ENCODE results near the gene CHMP4A. TPM values are rescaled to one million over a fixed set of nuclear protein-coding genes. Genes with fewer than 3 reads are reported as not detected.
A peak's percentile ranks its signal among the peaks of the same experiment; 100 is the strongest.

Gene CHMP4A
- total and polyA plus RNA-seq, 2 of the 13 experiments (the other 11 are each of a cell fraction or from before 2014, with no cell fraction given): 83.6 to 113 TPM

DNA sequence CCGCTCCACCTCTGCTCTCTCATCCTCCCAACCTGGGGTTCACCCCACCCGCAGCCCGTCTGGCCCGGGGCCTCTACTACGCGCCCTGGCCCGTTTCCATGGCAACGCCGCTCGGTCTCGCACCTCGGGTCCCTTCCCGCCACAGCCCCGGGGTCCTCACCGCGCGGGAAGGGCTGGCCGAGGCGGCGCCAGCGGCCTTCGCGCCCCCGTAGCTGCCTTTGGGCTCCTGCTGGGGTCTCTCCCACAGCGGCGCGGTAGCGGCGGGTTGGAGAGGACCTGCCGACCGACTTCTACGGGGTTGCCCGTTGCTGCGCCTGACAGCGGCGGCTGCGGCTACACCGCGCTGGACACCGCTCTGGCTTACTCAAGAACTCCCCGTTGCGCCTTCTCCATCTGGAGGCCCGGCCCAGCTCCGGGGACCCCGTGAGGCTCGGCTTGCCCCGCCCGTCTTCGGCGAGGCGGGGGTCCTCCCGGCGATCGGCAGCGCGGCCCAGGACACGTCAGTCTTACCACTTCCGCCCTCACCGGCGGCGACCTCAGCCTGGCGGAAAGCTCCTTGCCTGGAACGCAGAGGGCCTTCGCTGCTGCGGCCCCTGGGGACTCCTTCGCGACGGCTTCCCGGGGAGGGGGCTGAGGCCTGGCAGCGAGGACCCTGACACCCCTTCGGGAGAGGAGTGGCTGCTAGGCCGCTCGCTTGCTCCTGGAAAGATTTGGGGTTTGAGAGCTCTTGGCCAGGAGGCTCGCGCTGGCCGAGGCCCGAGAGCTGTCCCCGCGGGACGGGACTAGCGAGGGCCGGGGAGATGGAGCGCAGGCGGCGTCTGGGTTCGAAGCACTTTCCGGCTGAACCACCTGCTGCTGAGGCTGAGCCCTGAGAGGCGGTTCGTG is 17.9 kb downstream of the CHMP4A start, which contains the start of gene TM9SF1 (continued):
- TF ChIP-seq, protein P1, sequence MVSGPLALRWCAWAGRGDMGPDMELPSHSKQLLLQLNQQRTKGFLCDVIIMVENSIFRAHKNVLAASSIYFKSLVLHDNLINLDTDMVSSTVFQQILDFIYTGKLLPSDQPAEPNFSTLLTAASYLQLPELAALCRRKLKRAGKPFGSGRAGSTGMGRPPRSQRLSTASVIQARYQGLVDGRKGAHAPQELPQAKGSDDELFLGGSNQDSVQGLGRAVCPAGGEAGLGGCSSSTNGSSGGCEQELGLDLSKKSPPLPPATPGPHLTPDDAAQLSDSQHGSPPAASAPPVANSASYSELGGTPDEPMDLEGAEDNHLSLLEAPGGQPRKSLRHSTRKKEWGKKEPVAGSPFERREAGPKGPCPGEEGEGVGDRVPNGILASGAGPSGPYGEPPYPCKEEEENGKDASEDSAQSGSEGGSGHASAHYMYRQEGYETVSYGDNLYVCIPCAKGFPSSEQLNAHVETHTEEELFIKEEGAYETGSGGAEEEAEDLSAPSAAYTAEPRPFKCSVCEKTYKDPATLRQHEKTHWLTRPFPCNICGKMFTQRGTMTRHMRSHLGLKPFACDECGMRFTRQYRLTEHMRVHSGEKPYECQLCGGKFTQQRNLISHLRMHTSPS (CRISPR knock-in tag; IDR thresholded peaks at IDR 0.05; ENCODE audit: low read depth): peak; percentile 56
- no peak for TF ChIP-seq NBN (conservative IDR thresholded peaks at IDR 0.05)
- no peak for TF ChIP-seq ZNF816 (CRISPR knock-in tag; IDR thresholded peaks at IDR 0.05; ENCODE audit: borderline replicate concordance)
- peak; percentile 99 for TF ChIP-seq KLF12 (CRISPR knock-in tag; IDR thresholded peaks at IDR 0.05; ENCODE audit: borderline replicate concordance)
- TF ChIP-seq, protein P2, sequence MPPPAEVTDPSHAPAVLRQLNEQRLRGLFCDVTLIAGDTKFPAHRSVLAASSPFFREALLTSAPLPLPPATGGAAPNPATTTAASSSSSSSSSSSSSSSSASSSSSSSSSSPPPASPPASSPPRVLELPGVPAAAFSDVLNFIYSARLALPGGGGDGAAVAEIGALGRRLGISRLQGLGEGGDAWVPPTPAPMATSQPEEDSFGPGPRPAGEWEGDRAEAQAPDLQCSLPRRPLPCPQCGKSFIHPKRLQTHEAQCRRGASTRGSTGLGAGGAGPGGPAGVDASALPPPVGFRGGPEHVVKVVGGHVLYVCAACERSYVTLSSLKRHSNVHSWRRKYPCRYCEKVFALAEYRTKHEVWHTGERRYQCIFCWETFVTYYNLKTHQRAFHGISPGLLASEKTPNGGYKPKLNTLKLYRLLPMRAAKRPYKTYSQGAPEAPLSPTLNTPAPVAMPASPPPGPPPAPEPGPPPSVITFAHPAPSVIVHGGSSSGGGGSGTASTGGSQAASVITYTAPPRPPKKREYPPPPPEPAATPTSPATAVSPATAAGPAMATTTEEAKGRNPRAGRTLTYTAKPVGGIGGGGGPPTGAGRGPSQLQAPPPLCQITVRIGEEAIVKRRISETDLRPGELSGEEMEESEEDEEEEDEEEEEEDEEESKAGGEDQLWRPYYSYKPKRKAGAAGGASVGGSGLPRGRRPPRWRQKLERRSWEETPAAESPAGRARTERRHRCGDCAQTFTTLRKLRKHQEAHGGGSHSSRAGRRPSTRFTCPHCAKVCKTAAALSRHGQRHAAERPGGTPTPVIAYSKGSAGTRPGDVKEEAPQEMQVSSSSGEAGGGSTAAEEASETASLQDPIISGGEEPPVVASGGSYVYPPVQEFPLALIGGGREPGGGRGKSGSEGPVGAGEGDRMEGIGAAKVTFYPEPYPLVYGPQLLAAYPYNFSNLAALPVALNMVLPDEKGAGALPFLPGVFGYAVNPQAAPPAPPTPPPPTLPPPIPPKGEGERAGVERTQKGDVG (CRISPR knock-in tag; IDR thresholded peaks at IDR 0.05; ENCODE audit: borderline replicate concordance): peak; percentile 99
- TF ChIP-seq SMYD3 (CRISPR knock-in tag; IDR thresholded peaks at IDR 0.05): peak; percentile 97; the same call in 1 of the 2 replicates
- TF ChIP-seq KDM6A (CRISPR knock-in tag; IDR thresholded peaks at IDR 0.05; ENCODE audit: low read depth): peak; percentile 61; the same call in 1 of the 2 replicates
- peak; percentile 100 for TF ChIP-seq KMT2B (CRISPR knock-in tag; IDR thresholded peaks at IDR 0.05)
- peak; percentile 99 for TF ChIP-seq ZBTB7B (CRISPR knock-in tag; IDR thresholded peaks at IDR 0.05)
- TF ChIP-seq, protein P3, sequence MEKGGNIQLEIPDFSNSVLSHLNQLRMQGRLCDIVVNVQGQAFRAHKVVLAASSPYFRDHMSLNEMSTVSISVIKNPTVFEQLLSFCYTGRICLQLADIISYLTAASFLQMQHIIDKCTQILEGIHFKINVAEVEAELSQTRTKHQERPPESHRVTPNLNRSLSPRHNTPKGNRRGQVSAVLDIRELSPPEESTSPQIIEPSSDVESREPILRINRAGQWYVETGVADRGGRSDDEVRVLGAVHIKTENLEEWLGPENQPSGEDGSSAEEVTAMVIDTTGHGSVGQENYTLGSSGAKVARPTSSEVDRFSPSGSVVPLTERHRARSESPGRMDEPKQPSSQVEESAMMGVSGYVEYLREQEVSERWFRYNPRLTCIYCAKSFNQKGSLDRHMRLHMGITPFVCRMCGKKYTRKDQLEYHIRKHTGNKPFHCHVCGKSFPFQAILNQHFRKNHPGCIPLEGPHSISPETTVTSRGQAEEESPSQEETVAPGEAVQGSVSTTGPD (CRISPR knock-in tag; IDR thresholded peaks at IDR 0.05): peak; percentile 86
- TF ChIP-seq SAFB2 (CRISPR knock-in tag; IDR thresholded peaks at IDR 0.05; ENCODE audit: borderline replicate concordance, low read depth): peak; percentile 100
- TF ChIP-seq CBFB (CRISPR knock-in tag; IDR thresholded peaks at IDR 0.05): peak; percentile 99
- TF ChIP-seq, protein P4, sequence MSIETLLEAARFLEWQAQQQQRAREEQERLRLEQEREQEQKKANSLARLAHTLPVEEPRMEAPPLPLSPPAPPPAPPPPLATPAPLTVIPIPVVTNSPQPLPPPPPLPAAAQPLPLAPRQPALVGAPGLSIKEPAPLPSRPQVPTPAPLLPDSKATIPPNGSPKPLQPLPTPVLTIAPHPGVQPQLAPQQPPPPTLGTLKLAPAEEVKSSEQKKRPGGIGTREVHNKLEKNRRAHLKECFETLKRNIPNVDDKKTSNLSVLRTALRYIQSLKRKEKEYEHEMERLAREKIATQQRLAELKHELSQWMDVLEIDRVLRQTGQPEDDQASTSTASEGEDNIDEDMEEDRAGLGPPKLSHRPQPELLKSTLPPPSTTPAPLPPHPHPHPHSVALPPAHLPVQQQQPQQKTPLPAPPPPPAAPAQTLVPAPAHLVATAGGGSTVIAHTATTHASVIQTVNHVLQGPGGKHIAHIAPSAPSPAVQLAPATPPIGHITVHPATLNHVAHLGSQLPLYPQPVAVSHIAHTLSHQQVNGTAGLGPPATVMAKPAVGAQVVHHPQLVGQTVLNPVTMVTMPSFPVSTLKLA (IDR thresholded peaks at IDR 0.05): 0 out of 2 replicates have a peak, but pooled peaks have one; percentile 25
- TF ChIP-seq RBM39 (IDR thresholded peaks at IDR 0.05; ENCODE audit: low read depth, low read length, poor library complexity, severe bottlenecking): peak; percentile 98
- peak; percentile 94 for TF ChIP-seq ZNF331 (CRISPR knock-in tag; IDR thresholded peaks at IDR 0.05)
- peak; percentile 100; the same call in 1 of the 2 replicates for TF ChIP-seq ZNF350 (CRISPR knock-in tag; IDR thresholded peaks at IDR 0.05; ENCODE audit: borderline replicate concordance, low read depth)
- TF ChIP-seq BRD4 (CRISPR knock-in tag; IDR thresholded peaks at IDR 0.05): peak; percentile 95
- TF ChIP-seq XBP1 (CRISPR knock-in tag; IDR thresholded peaks at IDR 0.05): peak; percentile 99
- TF ChIP-seq ZNF660 (CRISPR knock-in tag; IDR thresholded peaks at IDR 0.05; ENCODE audit: borderline replicate concordance, low read depth): no peak; the same call in none of the 2 replicates
- peak; percentile 97 for TF ChIP-seq MXD4 (CRISPR knock-in tag; IDR thresholded peaks at IDR 0.05)
- no peak for TF ChIP-seq ZNF558 (CRISPR knock-in tag; IDR thresholded peaks at IDR 0.05; ENCODE audit: borderline replicate concordance)

Data from HepG2 (cell line).